Breast epithelium (tissue), 3 donors: ENCODE measurements around the gene SPECC1L.

Source experiments
- CTCF ChIP-seq, 3 donors: fragments of 450-650 bp; IDR thresholded peaks; one replicate each; pipeline ENCODE4 v1.5.1; 2016 to 2017; ENCODE audit warnings: antibody characterized with exemption in 3 of 3, mild to moderate bottlenecking in 3 of 3, moderate library complexity in 3 of 3
- POLR2A ChIP-seq: fragments of 450-650 bp; IDR thresholded peaks from one replicate; pipeline ENCODE4 v1.6.1; 2016; ENCODE audit warnings: antibody characterized with exemption, mild to moderate bottlenecking, moderate library complexity
- POLR2AphosphoS5 ChIP-seq, 3 donors: sonication (generic); formaldehyde crosslinking; IDR thresholded peaks; one replicate each; pipeline ENCODE4 v1.6.1; 2017; ENCODE audit warnings: antibody characterized with exemption in 3 of 3

GRCh38 chr22:24455039-24455438 lies 184.4 kb downstream of the SPECC1L start:
- TF ChIP-seq CTCF (IDR thresholded peaks at IDR 0.05) (no peak), POLR2A (no peak), POLR2AphosphoS5 (IDR thresholded peaks at IDR 0.05) (no peak)
